ENCODE measurements around the gene POLR2J3. TPM values are rescaled to one million over a fixed set of nuclear protein-coding genes. Genes with fewer than 3 reads are reported as not detected.
A peak's percentile ranks its signal among the peaks of the same experiment; 100 is the strongest.
"Not testable (repeated sequence)": the region's sequence is repeated elsewhere in the genome, so short reads cannot be mapped to it uniquely, and the experiment has no call there.

Gene POLR2J3
- total and polyA plus RNA-seq, 9 donors = 4.5 to 209 (median 20.5) TPM

DNA sequence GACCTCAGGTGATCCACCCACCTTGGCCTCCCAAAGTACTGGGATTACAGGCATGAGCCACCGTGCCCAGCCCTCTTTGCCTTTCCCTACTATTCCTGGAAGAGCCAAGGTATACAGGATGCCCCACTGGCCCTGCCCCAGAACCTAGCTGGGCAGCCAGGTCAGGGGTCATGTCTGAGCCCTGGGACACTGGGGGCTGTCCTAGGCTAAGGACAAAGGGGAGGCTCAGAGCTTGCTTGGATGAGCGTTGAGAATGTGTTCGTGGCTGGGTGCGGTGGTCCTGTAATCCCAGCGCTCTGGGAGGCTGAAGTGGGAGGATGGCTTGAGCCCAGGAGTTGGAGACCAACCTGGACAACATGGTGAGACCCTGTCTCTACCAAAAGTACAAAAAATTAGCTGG is 6.1 kb upstream of the POLR2J3 start:
- 82 to 87% (median 83%) methylated on average over 4 to 5 of the region's 5 CpGs for WGBS, 3 donors
- H3K4me3 ChIP-seq; intact Hi-C loops (cut with DNase I); H3K9me3 ChIP-seq; H3K4me1 ChIP-seq (ENCODE audit: insufficient read depth); H3K36me3 ChIP-seq; H3K27ac ChIP-seq; H3K27me3 ChIP-seq: not testable (repeated sequence)
- DNase-seq = peak in 1 of 5 donors; percentile 14

DNA sequence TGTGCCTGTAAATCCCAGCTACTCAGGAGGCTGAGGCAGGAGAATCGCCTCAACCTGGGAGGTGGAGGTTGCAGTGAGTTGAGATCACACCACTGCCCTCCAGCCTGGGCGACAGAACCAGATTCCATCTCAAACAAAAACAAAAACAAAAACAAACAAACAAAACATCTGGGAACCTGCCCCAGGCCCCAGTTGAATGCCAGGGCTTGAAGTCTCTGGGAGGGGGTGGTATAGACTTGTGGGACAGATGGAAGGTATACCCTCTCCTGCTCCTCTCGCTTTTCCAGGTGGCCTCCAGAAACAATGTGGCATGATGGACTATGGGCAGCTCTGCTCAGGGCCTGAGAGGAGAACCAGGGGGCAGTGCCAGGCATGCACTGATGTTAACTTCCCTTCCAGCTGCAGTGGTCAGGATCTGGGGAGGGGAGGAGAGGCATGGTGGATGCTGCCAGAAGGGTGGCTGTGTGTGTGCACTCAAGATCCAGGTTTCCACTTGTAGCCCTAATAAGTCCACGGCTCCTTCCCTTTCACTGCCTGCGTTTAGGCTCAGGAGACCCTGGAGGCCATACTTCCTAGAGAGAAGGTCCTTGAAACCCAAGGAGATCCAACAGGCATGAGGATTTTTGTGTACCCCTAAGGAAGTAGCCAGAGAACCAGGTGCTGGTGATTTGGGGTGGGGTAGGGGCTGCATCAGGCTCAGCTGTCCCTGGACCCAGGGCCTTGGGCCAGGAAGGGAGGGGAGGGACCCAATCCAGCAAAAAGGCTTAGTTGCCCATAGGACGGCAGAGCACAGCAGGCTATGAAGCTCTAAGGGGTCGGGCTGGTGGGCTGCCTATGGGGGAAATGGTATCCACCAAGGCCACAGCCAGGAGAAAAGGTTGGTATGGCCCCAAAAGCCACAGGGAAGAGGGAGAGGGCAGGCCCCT is 5.2 kb upstream of the POLR2J3 start:
- H3K36me3 ChIP-seq; H3K4me1 ChIP-seq (ENCODE audit: insufficient read depth); intact Hi-C loops (cut with DNase I); H3K27me3 ChIP-seq; H3K9me3 ChIP-seq; H3K4me3 ChIP-seq; H3K27ac ChIP-seq; DNase-seq: not testable (repeated sequence)
- WGBS, 3 donors = 73 to 84% (median 78%) methylated on average over 7 of the region's 7 CpGs

DNA sequence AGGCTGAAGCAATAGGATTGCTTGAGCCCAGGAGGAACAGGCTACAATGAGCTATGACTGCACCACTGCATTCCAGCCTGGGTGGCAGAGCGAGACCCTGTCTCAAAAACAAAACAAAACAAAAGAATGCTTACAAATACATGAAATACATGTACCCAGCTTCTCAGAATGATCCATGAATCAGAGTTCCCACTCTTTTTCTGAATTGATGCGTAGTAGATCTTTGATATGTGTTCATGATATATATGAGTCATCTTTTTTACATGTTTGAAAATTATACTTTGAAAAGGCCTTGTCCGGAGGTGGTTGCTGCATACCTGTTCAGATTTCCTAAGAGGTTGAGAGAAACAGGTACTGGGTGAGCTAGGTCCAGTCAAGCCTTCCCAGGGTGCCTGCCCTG is 4.0 kb upstream of the POLR2J3 start:
- H3K9me3 ChIP-seq; H3K27ac ChIP-seq; H3K36me3 ChIP-seq; DNase-seq; H3K4me1 ChIP-seq (ENCODE audit: insufficient read depth); intact Hi-C loops (cut with DNase I); H3K4me3 ChIP-seq; H3K27me3 ChIP-seq: not testable (repeated sequence)
- no CpG with 5 or more reads among the region's 3 CpGs for WGBS, 3 donors

DNA sequence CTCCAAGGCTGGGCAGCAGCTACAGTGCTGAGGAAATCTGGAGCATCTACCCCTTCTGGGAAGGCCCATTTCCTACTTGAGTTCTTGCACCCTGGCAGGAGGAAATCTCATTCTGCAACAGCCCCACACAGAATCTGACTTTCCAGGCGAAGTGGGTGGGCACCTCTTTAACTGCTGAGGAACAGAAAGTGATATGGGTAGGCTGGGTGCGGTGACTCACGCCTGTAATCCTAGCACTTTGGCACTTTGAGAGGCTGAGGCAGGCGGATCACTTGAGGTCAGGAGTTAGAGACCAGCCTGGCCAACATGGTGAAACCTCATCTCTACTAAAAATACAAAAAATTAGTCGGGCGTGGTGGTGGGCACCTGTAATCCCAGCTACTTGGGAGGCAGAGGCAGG is 2.2 kb upstream of the POLR2J3 start:
- no CpG with 5 or more reads among the region's 6 CpGs for WGBS, 3 donors
- DNase-seq; H3K4me3 ChIP-seq; H3K4me1 ChIP-seq (ENCODE audit: insufficient read depth); H3K27ac ChIP-seq; intact Hi-C loops (cut with DNase I); H3K36me3 ChIP-seq; H3K27me3 ChIP-seq; H3K9me3 ChIP-seq: not testable (repeated sequence)

DNA sequence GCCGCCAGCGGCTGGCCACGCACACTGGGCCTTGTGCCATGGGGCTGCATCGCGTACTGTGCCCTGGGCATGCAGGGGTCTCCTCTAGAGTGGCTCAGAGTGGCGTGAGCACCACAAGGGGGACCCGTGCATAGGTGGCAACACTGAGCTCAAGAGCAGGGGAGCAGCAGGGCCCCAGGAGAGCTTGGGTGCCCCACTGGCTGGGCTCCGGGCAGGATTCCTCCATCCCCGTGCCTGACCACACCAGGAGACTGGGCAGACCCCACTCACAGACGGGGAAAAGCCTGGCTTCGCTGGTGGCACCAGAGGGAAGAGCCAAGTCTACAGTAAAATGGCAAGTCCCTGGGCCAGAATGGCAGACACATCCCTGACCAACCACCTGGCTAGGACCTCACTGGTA is 3.8 kb downstream of the POLR2J3 start:
- H3K4me1 ChIP-seq (ENCODE audit: insufficient read depth); intact Hi-C loops (cut with DNase I); H3K27me3 ChIP-seq; H3K27ac ChIP-seq; H3K36me3 ChIP-seq; H3K9me3 ChIP-seq; H3K4me3 ChIP-seq: not testable (repeated sequence)
- peak in 3 of 5 donors; percentile 11 to 30 (median 17) for DNase-seq
- 97% methylated on average over 4 of the region's 11 CpGs; no CpG with 5 or more reads in 2 of the 3 donors for WGBS, 3 donors

DNA sequence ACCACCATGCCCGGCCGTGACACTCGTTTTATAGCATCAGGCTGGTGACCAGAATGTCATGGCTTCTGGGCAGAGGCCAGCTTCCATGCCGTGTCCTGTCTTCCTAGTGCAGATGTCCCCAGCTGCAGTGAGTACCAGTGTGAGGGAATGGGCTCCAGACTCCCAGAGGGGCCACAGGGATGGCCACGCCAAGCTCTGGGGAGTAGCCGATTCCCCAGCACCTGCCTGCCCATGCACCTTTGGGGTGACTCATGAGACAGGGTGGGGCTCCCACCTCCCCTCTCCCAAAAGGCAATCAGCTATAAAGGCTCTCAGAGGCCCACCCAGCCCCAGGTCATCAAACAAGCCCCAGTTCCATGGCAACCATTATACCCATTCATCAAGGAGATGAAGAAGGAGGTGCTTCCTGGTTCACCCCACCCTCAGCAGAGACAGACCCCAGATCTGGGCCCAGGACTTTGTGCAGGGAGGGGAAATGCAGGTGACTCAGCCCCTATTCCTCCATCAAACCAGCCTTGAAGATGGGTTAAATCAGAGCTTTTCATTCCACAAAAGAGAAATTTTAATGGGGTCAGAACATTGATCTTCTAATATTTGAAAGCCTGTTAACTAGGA is 21.5 kb downstream of the POLR2J3 start, which contains the start of gene SPDYE2:
SPDYE2 (plus strand) TSS at position 419 of the 615 bp plus-strand sequence. CDS start 2,030 bp downstream, outside the sequence.
- H3K4me1 ChIP-seq (ENCODE audit: insufficient read depth) = not testable (repeated sequence)

DNA sequence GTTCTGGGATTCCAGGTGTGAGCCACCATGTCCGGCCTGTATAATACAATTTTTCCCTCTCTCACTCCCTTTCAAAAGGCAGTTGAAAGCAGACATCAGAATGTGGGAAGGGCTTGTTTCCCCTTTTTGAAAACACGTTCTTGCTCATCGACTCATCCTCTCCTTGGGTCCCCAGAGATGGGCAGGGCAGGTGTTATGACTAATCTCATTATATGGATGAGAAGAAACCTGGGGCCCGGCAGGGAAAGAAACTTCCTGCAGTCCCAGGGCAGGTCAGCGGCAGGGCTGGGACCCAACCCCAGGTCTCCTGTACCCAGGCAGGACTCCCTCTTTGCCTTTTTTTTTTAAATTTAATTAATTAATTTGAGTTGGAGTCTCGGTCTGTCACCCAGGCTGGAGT is 26.0 kb downstream of the POLR2J3 start:
- intact Hi-C loops (cut with DNase I); DNase-seq: not testable (repeated sequence)

More for the DNA sequence above, 21.5 kb downstream of the POLR2J3 start, which contains the start of gene SPDYE2:
- H3K27me3 ChIP-seq; intact Hi-C loops (cut with DNase I); H3K27ac ChIP-seq; DNase-seq; H3K4me3 ChIP-seq; H3K36me3 ChIP-seq; H3K9me3 ChIP-seq: not testable (repeated sequence)
- no CpG with 5 or more reads among the region's 6 CpGs for WGBS, 3 donors

DNA sequence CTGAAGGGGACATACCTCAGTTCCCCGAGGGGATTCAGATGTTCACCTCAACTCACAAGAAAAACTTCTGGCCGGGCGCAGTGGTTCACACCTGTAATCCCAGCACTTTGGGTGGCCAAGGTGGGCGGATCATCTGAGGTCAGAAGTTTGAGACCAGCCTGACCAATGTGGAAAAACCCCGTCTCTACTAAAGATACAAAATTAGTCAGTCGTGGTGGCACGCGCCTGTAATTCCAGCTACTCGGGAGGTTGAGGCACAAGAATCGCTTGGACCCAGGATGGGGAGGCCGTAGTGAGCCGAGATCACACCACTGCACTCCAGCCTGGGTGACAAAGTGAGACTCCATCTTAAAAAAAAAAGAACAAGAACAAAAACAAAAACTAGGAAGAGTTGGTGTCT is 27.1 kb downstream of the POLR2J3 start:
- 95 to 97% methylated on average over 7 to 9 of the region's 12 CpGs; no CpG with 5 or more reads in 1 of the 3 donors for WGBS, 3 donors
- H3K9me3 ChIP-seq; H3K27ac ChIP-seq; H3K4me1 ChIP-seq (ENCODE audit: insufficient read depth); H3K36me3 ChIP-seq; intact Hi-C loops (cut with DNase I); H3K27me3 ChIP-seq; DNase-seq; H3K4me3 ChIP-seq: not testable (repeated sequence)

More for the DNA sequence above, 26.0 kb downstream of the POLR2J3 start:
- H3K36me3 ChIP-seq; H3K4me3 ChIP-seq; H3K27me3 ChIP-seq; H3K27ac ChIP-seq; H3K4me1 ChIP-seq (ENCODE audit: insufficient read depth); H3K9me3 ChIP-seq: not testable (repeated sequence)
- WGBS, 3 donors = 93% methylated on average over 1 of the region's 6 CpGs; no CpG with 5 or more reads in 2 of the 3 donors

DNA sequence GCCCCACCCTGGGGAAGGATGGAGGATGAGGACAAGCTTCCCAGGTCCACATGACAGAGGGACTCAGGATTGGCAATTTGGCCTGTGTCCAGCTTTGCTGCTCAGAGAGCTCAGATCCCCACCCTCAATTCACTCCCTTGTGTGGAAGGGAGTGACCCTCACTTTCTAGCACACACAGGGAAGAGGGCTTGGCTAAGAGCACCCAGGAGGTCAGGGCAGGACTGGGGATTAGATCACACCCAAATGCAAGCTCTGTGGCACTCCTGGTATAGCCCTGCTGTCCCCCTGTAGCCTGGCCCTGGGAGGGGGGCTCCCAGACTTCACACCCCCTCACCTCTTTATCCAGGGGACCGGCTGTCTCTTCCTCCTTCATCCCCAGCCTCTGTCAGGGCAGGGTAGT is 28.0 kb downstream of the POLR2J3 start:
- DNase-seq; H3K27ac ChIP-seq; H3K36me3 ChIP-seq; H3K27me3 ChIP-seq; H3K4me3 ChIP-seq; intact Hi-C loops (cut with DNase I); H3K9me3 ChIP-seq; H3K4me1 ChIP-seq (ENCODE audit: insufficient read depth): not testable (repeated sequence)
- no CpG with 5 or more reads among the region's 1 CpG for WGBS, 3 donors

DNA sequence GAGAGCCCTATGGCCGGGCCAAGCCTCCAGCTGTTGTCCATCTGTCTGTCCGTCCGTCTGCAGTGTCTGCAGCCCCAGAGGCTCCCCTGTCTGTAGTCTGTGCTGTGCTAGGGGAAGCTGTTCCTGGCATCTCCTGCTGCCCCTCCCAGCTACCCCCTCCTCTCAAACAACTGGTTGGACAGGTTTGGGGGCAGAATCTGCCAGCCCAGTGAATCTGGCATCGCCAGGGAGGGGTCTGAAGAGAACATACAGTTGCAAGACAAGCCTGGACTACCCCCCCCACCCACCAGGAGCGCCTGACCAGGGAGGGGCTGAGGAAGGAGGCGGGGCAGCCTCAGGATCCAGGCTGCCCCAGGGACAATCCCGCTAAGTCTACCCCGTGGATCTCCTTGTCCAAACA is 28.8 kb downstream of the POLR2J3 start, which contains the start of gene UPK3BL2:
UPK3BL2 (minus strand) TSS at position 101 of the 400 bp plus-strand sequence; CDS start at position 41, 60 bp downstream.
- H3K27me3 ChIP-seq; H3K9me3 ChIP-seq; H3K4me1 ChIP-seq (ENCODE audit: insufficient read depth); DNase-seq; H3K4me3 ChIP-seq; H3K36me3 ChIP-seq; intact Hi-C loops (cut with DNase I); H3K27ac ChIP-seq: not testable (repeated sequence)
- WGBS, 3 donors = no CpG with 5 or more reads among the region's 8 CpGs

DNA sequence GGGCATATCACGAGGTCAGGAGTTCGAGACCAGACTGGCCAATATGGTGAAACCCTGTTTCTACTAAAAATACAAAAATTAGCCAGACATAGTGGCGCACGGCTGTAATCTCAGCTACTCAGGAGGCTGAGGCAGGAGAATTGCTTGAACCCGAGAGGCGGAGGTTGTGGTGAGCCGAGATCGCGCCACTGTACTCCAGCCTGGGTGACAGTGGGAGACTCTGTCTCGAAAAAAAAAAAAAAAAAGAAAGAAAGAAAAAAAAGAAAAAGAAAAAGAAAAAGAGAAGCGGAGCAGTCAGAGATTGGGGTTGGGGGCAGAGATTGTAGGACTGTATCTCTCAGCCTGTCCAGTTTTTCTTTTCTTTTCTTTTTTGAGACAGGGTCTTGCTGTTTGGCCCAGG is 29.6 kb downstream of the POLR2J3 start:
- H3K4me3 ChIP-seq; DNase-seq; H3K4me1 ChIP-seq (ENCODE audit: insufficient read depth); H3K27me3 ChIP-seq; H3K9me3 ChIP-seq; H3K36me3 ChIP-seq; H3K27ac ChIP-seq; intact Hi-C loops (cut with DNase I): not testable (repeated sequence)
- 77 to 96% (median 95%) methylated on average over 3 to 7 of the region's 11 CpGs for WGBS, 3 donors

DNA sequence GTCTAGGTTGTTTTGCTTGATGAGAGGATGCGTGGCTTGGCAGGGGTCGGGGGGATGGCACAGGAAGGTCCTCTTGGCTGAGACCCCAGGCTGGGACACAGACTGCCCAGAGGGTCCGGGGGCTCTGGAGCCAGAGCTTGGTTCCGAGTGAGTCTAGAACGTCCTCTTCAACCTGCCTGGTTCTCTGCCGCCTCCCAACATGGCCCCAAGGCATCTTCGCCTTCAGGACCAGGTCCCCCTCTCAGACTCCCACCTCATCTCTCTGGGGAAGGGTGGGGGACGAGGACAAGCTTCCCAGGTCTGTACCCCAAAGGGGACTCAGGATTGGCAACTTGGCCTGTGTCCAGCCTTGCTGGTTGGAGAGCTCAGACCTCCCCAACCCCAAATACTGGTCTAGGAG is 30.3 kb downstream of the POLR2J3 start:
- H3K4me3 ChIP-seq; H3K27me3 ChIP-seq; H3K36me3 ChIP-seq; intact Hi-C loops (cut with DNase I); H3K27ac ChIP-seq; H3K4me1 ChIP-seq (ENCODE audit: insufficient read depth); H3K9me3 ChIP-seq; DNase-seq: not testable (repeated sequence)
- 96% methylated on average over 4 of the region's 8 CpGs; no CpG with 5 or more reads in 2 of the 3 donors for WGBS, 3 donors
